GM19099 (cell line): ENCODE data around the gene ZNF121.
A peak's percentile ranks its signal among the peaks of the same experiment; 100 is the strongest.

Experiments used
- POLR2A ChIP-seq: IDR thresholded peaks from 3 replicates; pipeline ENCODE4 v1.6.1; 2011; ENCODE audit warnings: low read depth; ENCODE audit not compliant: insufficient read length; ENCODE audit errors: extremely low read depth

Gene ZNF121

DNA sequence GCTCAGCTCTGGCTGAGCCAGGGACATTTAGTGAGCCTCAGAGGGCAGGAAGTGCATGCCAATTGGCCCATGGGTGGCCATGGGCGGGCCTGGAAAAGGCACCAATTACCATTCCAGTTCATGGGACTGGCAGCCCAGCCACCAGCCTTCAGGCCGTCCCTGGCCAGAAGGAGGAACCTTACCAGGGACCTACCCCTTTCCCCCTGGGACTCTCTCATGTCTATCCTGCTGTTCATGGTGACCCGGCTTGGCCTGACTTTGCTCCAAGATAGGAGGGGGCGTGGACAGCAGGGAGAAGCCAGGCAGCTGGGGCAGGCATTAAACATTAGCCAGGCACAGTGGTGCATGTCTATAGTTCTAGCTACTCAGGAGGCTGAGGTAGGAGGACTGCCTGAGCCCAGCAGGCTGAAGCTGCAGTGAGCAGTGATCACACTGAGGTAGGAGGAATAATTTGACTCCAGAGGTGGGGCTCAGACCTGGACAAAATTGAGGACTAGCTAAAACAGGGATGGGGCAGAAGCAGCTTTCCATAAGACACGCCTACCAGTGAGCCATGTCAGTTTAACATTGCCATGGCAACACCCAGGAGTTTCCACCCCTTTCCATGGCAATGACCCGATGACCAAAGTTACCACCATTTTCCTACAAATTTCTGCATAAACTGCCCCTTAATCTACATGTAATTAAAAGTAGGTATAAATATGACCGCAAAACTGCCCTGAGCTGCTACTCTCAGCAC, 31.6 kb downstream of the ZNF121 start:
- TF ChIP-seq POLR2A, result no peak

DNA sequence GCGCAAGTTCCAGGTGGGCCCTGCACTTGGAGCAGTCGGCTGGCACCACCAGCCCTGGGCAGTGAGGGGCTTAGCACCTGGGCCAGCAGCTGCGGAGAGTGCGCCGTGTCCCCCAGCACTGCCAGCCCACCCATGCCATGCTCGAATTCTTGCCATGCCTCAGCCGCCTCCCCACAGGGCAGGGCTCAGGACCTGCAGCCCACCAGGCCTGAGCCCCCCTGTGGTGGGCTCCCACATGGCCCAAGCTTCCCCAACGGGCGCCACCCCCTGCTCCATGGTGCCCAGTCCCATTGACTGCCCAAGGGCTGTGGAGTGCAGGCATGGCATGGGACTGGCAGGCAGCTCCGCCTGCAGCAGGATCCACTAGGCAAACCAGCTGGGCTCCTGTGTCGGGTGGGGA, 36.4 kb downstream of the ZNF121 start:
- no peak for TF ChIP-seq POLR2A

DNA sequence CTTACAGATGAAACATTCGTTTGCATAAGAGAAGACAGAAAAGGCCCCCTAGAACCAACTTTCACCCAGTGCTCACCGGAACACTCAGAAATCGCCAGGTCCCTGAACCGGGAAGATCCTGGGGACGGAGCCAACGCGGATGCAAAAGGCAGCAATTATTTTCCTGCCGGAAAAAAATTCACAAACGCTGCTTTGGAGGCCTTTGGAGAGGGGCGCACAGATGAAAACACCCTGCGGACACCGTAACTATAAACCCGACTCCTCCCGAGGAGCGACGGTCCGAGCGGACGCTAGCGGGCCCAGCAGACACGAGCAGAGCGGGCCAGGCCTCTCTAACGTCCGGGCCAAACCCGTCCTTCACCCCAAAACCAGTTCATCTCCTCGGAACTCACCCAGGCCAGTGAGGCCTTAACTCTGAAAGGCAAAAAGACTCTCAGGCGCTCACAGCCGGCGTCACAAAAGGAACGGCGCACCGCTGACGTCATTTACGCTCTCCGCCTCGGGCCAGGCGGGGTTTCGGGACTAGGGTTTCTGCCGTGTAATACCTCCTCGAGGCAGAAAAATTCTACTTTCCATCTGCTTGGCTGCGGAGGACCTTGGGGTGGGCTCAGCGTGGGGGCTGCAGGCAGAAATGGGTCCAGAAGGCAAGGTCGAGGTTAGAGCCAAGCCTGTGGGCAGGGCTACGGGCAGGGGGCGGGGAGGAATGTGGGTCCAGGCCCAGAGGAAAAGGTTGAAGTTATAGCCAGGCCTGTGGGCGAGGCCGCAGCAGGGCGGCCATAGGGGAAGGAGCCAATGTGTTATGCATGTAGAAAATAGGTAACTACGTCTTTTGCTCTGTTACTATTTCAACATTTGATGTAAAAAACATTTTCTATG, 45.9 kb downstream of the ZNF121 start, which contains the start of gene ZNF426:
Gene ZNF426 (minus strand): TSS at position 463 of the 876 bp plus-strand sequence. CDS start 2,413 bp downstream, outside the sequence.
- peak; percentile 54 for TF ChIP-seq POLR2A

DNA sequence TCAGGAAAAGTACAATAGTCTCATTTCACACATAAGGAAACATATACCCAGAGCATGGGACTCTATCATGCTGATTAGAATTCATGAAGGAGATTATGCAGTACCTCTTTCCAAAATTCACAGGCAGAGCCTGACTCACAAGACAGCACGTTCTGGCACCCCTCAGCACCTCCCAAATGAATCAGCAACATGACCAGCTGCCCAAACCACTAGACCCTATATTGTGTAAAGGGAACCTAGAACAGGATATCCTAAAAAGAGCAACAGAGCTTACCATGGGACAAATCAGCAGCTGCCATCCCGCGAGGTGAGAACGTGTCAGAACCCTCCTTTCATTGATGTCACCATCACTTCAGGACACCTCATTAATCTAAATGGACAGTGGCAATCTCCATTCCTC, 48.4 kb downstream of the ZNF121 start:
- no peak for TF ChIP-seq POLR2A

DNA sequence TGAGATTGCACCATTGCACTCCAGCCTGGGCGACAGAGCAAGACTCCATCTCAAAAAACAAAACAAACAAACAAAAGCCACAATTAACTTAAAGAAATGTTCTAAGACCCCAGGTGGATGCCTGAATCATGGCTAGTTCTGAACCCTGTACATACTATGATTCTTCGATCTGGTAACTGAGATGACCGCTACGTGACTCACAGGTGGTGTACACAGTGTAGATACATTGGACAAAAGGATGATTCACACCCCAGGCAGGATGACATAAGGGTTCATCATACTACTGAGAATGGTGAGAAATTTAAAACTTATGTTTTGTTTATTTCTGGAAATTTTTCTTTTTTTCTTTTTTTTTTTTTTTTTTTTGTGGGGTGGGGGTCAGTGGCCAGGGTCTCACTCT, 52.4 kb downstream of the ZNF121 start:
- TF ChIP-seq POLR2A, result no peak

DNA sequence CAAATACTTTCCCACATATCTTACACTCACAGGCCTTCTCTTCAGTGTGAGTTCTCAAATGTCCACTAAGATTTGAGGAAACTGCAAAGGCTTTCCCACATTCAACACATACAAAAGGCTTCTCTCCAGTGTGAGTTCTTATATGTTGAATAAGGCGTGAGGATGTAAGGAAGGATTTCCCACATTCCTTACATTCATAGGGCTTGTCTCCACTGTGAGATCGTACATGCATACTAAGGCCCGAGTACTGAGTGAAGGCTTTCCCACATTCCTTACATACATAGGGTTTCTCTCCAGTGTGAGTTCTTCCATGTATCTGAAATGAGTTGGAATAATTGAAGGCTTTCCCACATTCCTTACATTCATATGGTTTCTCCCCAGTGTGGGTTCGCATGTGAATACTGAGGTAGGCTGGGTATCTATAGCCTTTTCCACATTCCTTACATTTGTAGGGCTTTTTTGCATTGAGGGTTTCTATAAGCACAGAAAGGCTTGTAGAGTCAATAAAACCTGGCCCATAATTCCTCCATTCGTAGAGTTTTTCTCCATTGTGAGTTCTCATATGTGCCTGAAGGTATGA, 55.5 kb downstream of the ZNF121 start:
- TF ChIP-seq POLR2A, result no peak

DNA sequence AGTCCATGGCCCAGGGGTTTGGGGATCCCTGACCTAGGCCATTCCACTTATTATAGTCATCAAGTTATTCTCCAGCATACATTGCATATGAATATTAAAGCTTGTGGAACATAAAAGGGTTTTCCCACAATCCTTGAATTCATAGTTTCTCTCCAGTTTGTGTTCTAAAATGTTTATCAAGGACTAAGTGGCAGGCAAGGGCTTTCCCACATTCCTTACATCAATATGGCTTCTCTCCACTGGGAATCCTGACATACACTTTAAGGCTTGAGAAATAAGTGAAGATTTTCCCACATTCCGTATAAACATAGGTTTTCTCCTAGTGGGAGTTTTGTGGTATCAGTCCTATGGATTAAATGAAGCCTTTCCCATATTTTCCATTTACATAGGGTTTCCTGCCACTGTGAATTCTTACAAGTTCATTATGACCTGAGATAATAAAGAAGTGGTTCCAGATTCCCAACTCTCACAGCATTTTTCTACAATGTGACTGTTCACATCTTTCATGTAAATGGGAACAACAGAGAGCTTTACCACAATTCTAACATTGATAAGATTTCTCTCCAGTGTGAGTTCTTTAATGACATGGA, 60.3 kb downstream of the ZNF121 start:
- TF ChIP-seq POLR2A, result no peak
